Measurements from ENCODE around the gene HAPLN2.

Gene HAPLN2

GRCh38 chr1:156664046-156664766 is 45.0 kb downstream of the HAPLN2 start:
- no peak for DNase-seq

- no peak for DNase-seq
Measured at GRCh38 chr1:156664767-156665411, 45.7 kb downstream of the HAPLN2 start.

GRCh38 chr1:156665539-156665938 is 46.3 kb downstream of the HAPLN2 start:
- DNase-seq: no peak

GRCh38 chr1:156666862-156667609 is 47.8 kb downstream of the HAPLN2 start:
- DNase-seq: no peak

GRCh38 chr1:156667610-156667967 is 48.4 kb downstream of the HAPLN2 start:
- DNase-seq: no peak

- DNase-seq: no peak
Measured at GRCh38 chr1:156667968-156668709, 48.9 kb downstream of the HAPLN2 start.

- DNase-seq: no peak
Measured at GRCh38 chr1:156668801-156669637, 49.8 kb downstream of the HAPLN2 start.

GRCh38 chr1:156669794-156670193 is 50.6 kb downstream of the HAPLN2 start:
- no peak for DNase-seq

GRCh38 chr1:156670359-156670758 is 51.1 kb downstream of the HAPLN2 start:
- no peak for DNase-seq

- no peak for DNase-seq
Measured at GRCh38 chr1:156670791-156671190, 51.6 kb downstream of the HAPLN2 start.

GRCh38 chr1:156671804-156672203 is 52.6 kb downstream of the HAPLN2 start:
- no peak for DNase-seq

GRCh38 chr1:156673387-156674121 is 54.3 kb downstream of the HAPLN2 start:
- DNase-seq: no peak
